GM12878 (cell line): ENCODE data around the gene IMMP2L. TPM values are rescaled to one million over a fixed set of nuclear protein-coding genes. Genes with fewer than 3 reads are reported as not detected.

Experiments used
- ATAC-seq: fragments of 200-7000 bp; cut with Tn5 transposase; 3 replicates; pipeline ENCODE4 v1.9.1; 2020; ENCODE audit warnings: mild to moderate bottlenecking, moderate library complexity
- BruUV-seq: library from RNA; stranded (reverse); fragments of 400-500 nt; replicated peaks from 2 replicates; lab custom pipeline; 2021; lab: Mats Ljungman, UMichigan
- CTCF ChIA-PET: fragments of 300-600 bp; sonication (Branson Sonifier 250); formaldehyde crosslinking; extraction: SDS; loops from one replicate; lab custom pipeline; 2021; ENCODE audit warnings: inconsistent platforms; lab: Yijun Ruan, JAX
- POLR2A ChIA-PET: fragments of 350-600 bp; formaldehyde crosslinking; extraction: SDS; loops from one replicate; lab custom pipeline; 2021; ENCODE audit warnings: inconsistent platforms; lab: Charles Lee
- RAD21 ChIA-PET: fragments of 300-600 bp; sonication (Branson Sonifier 250); formaldehyde crosslinking; loops from one replicate; lab custom pipeline; 2023; ENCODE audit warnings: antibody characterized with exemption; ENCODE audit not compliant: unreplicated experiment; lab: Charles Lee
- SMC1A ChIA-PET: fragments of 300-600 bp; sonication (Branson Sonifier 250); formaldehyde crosslinking; loops from one replicate; lab custom pipeline; 2023; ENCODE audit not compliant: unreplicated experiment, uncharacterized antibody; lab: Charles Lee
- DNase-seq: peaks from one replicate; pipeline ENCODE4 v3.0.0-alpha.2; 2011; ENCODE audit warnings: low read depth, low spot score
- FAIRE-seq: peaks from 3 replicates; lab custom pipeline; 2011; peaks lifted over from hg19 to GRCh38; lab: Jason Lieb, UNC
- H2AFZ ChIP-seq: 2 replicates; pipeline ENCODE4 v1.6.0; 2011; ENCODE audit warnings: low read depth, low read length, control low read depth; ENCODE audit not compliant: control insufficient read depth
- H3K27ac ChIP-seq: 2 replicates; pipeline ENCODE4 v1.5.1; 2011; ENCODE audit warnings: control low read depth; ENCODE audit not compliant: control insufficient read depth, insufficient read depth
- H3K27me3 ChIP-seq, 2 experiments: replicated peaks in 1 of 2; 2 replicates each; pipeline versions ENCODE4 v1.6.0 to v1.6.1; 2011; ENCODE audit warnings: low read length in 1 of 2; ENCODE audit not compliant: control insufficient read depth in 2 of 2, insufficient read depth in 2 of 2
- H3K36me3 ChIP-seq, 2 experiments: 2 replicates each; pipeline ENCODE4 v1.5.1; 2011; ENCODE audit warnings: low read length in 1 of 2; ENCODE audit not compliant: control insufficient read depth in 2 of 2, insufficient read depth in 2 of 2
- H3K4me1 ChIP-seq: 2 replicates; pipeline ENCODE4 v1.6.1; 2011; ENCODE audit warnings: mild to moderate bottlenecking, low read length, moderate library complexity, mixed read lengths; ENCODE audit not compliant: control insufficient read depth, insufficient read depth
- H3K4me2 ChIP-seq: 2 replicates; pipeline ENCODE4 v1.6.0; 2011; ENCODE audit warnings: control low read depth; ENCODE audit not compliant: control insufficient read depth, insufficient read depth
- H3K4me3 ChIP-seq: fragments of 200-600 bp; sonication (generic); 2 replicates; pipeline ENCODE4 v1.5.1; 2016
- H3K79me2 ChIP-seq: 2 replicates; pipeline ENCODE4 v1.6.0; 2011; ENCODE audit warnings: low read length; ENCODE audit not compliant: control insufficient read depth, insufficient read depth
- H3K9ac ChIP-seq: 2 replicates; pipeline ENCODE4 v1.8.0; 2011; ENCODE audit warnings: low read length, control low read depth, mixed read lengths; ENCODE audit not compliant: control insufficient read depth, insufficient read depth
- H3K9me3 ChIP-seq: replicated peaks from 3 replicates; pipeline ENCODE4 v1.5.1; 2011; ENCODE audit warnings: mild to moderate bottlenecking, low read length; ENCODE audit not compliant: control insufficient read depth, insufficient read depth
- H4K20me1 ChIP-seq: 2 replicates; pipeline ENCODE4 v1.6.0; 2011; ENCODE audit not compliant: control insufficient read depth, insufficient read depth
- BCL3 ChIP-seq: IDR thresholded peaks from 2 replicates; pipeline ENCODE4 v1.6.1; 2011; ENCODE audit warnings: borderline replicate concordance, low read depth, mild to moderate bottlenecking, moderate library complexity, low read length; ENCODE audit not compliant: insufficient read depth, poor library complexity, severe bottlenecking
- BMI1 ChIP-seq: fragments of 450-650 bp; IDR thresholded peaks from 2 replicates; pipeline ENCODE4 v1.6.1; 2016; ENCODE audit warnings: mild to moderate bottlenecking, moderate library complexity, borderline replicate concordance
- CBFB ChIP-seq: IDR thresholded peaks from 2 replicates; pipeline ENCODE4 v1.6.1; 2016; ENCODE audit warnings: antibody characterized with exemption, low read depth
- CTCF ChIP-seq, 3 experiments: IDR thresholded peaks in 2 of 3; conservative IDR thresholded peaks in 1 of 3; 2 replicates each; pipeline ENCODE4 v1.5.1; 2011; ENCODE audit warnings: low read depth in 3 of 3, low read length in 3 of 3, mild to moderate bottlenecking in 3 of 3, control low read depth in 2 of 3, moderate library complexity in 2 of 3, inconsistent platforms in 1 of 3, mixed read lengths in 1 of 3; ENCODE audit not compliant: control insufficient read depth in 2 of 3, insufficient read depth in 1 of 3; ENCODE audit errors: extremely low read depth in 1 of 3
- ESRRA ChIP-seq: IDR thresholded peaks from 2 replicates; pipeline ENCODE4 v1.6.1; 2012; ENCODE audit warnings: mild to moderate bottlenecking, low read length, improper control_type of control experiment
- FOXK2 ChIP-seq: fragments of 450-650 bp; IDR thresholded peaks from 2 replicates; pipeline ENCODE4 v1.6.1; 2017; ENCODE audit warnings: mild to moderate bottlenecking, moderate library complexity
- HDAC6 ChIP-seq: fragments of 200-600 bp; sonication (generic); IDR thresholded peaks from one replicate; pipeline ENCODE4 v1.8.0; 2017; ENCODE audit warnings: antibody characterized with exemption; ENCODE audit not compliant: unreplicated experiment
- MLLT1 ChIP-seq: fragments of 450-650 bp; IDR thresholded peaks from 2 replicates; pipeline ENCODE4 v1.6.1; 2016; ENCODE audit warnings: mild to moderate bottlenecking
- POLR2AphosphoS2 ChIP-seq: IDR thresholded peaks from 2 replicates; pipeline ENCODE4 v1.6.1; 2011; ENCODE audit warnings: low read depth, mild to moderate bottlenecking, low read length, improper control_type of control experiment, moderate library complexity
- RB1 ChIP-seq: fragments of 450-650 bp; formaldehyde crosslinking; IDR thresholded peaks from 2 replicates; pipeline ENCODE4 v1.6.1; 2017; ENCODE audit warnings: mild to moderate bottlenecking, borderline replicate concordance
- SMC3 ChIP-seq: IDR thresholded peaks from 2 replicates; pipeline ENCODE4 v1.6.1; 2011; ENCODE audit warnings: low read length, improper control_type of control experiment, borderline replicate concordance
- STAT1 ChIP-seq: fragments of 450-650 bp; conservative IDR thresholded peaks from 2 replicates; pipeline ENCODE4 v1.6.1; 2014; ENCODE audit warnings: antibody characterized with exemption, mild to moderate bottlenecking
- ZNF274 ChIP-seq: IDR thresholded peaks from one replicate; pipeline ENCODE4 v1.8.0; 2011; ENCODE audit not compliant: insufficient read length, insufficient read depth
- WGBS: methylation state at CpG from one replicate; pipeline ENCODE4 v1.1.6; 2016; ENCODE audit warnings: low lambda C conversion rate; ENCODE audit not compliant: insufficient replicate concordance, insufficient coverage; ENCODE audit errors: missing lambda C conversion rate; 5-methylcytosine and 5-hydroxymethylcytosine counted together
- in situ Hi-C: fragments of 300-500 bp; cut with MboI; formaldehyde crosslinking; loops from 9 replicates; pipeline ENCODE4 v1.14.3; 2018; ENCODE audit warnings: mixed read lengths
- intact Hi-C: fragments of 100-400 bp; cut with micrococcal nuclease; formaldehyde crosslinking; loops from one replicate; pipeline ENCODE4 v1.14.2; 2022; ENCODE audit not compliant: unreplicated experiment
- polyA plus RNA-seq, 11 experiments: library from polyadenylated mRNA; depleted of rRNA in 4 of 11; unstranded in 6 of 11; stranded (reverse) in 5 of 11; fragments of >200 nt; fragmentation: Nextera tagmentation in 4 of 11; fragmentation: Illumina TruSeq in 1 of 11; extraction: Ambion mirVana in 4 of 11; extraction: Trizol in 1 of 11; gene quantifications; 1 replicate in 1 of 11; 2 replicates in 10 of 11; pipeline versions ENCODE4 v1.2.1 to v1.2.3, GENCODE V29; 2011 to 2016; ENCODE audit warnings: inconsistent platforms in 2 of 11, missing spikeins in 2 of 11, low read depth in 1 of 11
- total RNA-seq, 4 experiments: library from RNA; depleted of rRNA in 3 of 4; stranded (reverse); fragments of >200 nt in 3 of 4; fragmentation: Illumina TruSeq in 1 of 4; extraction: Trizol in 1 of 4; gene quantifications; 2 replicates each; pipeline versions ENCODE4 v1.2.1 to v1.2.3, GENCODE V29; 2013 to 2021
- TF ChIP-seq, protein P1 (sequence below): fragments of 450-650 bp; IDR thresholded peaks from 2 replicates; pipeline ENCODE4 v1.6.1; 2017; ENCODE audit warnings: low read depth, mild to moderate bottlenecking, moderate library complexity

Gene IMMP2L
- total and polyA plus RNA-seq, 10 of the 15 experiments (the other 5 are each of a cell fraction or from before 2014, with no cell fraction given): 12.6 to 46.3 (median 19.6) TPM

DNA sequence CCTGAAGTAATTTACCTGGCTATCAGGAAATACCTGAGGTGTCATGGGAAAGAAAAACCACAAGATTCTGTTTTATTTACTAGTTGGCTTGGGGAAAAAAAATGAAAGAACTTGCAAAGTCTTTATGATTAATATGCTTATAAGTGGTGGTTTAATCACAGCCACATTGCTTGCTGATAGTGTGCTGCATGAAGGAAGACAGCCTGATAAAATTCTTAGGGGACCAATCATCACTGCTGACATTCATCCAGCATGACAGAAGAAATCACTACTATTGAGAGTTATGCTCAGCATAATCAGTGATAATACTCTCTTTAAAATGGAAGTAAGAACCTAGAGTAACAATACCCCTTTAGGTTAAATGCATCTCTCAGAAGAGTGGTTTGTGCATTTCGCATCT, 621.5 kb downstream of the IMMP2L start:
- Histone ChIP-seq H3K27me3 (no peaks in the 10 kb centered on the region), H3K4me3 (no peak overlapping the region), H3K36me3 (no peaks in the 10 kb centered on the region), H3K4me1 (no peaks in the 10 kb centered on the region), H3K79me2 (no peaks in the 10 kb centered on the region), H3K9me3 (no peaks in the 10 kb centered on the region; the same call in 2 of the 3 replicates), H4K20me1 (no peaks in the 10 kb centered on the region), H3K27ac (no peak overlapping the region), H2AFZ (no peak overlapping the region), H3K4me2 (no peak overlapping the region), H3K9ac (no peak overlapping the region)
- ChIA-PET RAD21 (no interaction called here), SMC1A (no interaction called here), CTCF (no interaction called here), POLR2A (no interaction called here)
- FAIRE-seq: no peak
- in situ Hi-C loops (no loop called here), intact Hi-C loops (no loop called here)
- no TSS peak for BruUV-seq
- TF ChIP-seq MLLT1: no peak
- no peak for TF ChIP-seq POLR2AphosphoS2
- no peak for TF ChIP-seq ZNF274
- no peak for TF ChIP-seq ESRRA
- no peak for TF ChIP-seq RB1
- TF ChIP-seq STAT1: no peak
- TF ChIP-seq CBFB: no peak
- TF ChIP-seq BCL3: no peak
- TF ChIP-seq HDAC6: no peak
- TF ChIP-seq FOXK2: no peak
- no peak for TF ChIP-seq CTCF (IDR thresholded peaks at IDR 0.05 in 2 of 3, conservative IDR thresholded peaks at IDR 0.05 in 1 of 3; ENCODE audit: control insufficient read depth in 2 of 3, extremely low read depth in 1 of 3, insufficient read depth in 1 of 3, low read depth in 3 of 3, low read length in 3 of 3)
- TF ChIP-seq, protein P1, sequence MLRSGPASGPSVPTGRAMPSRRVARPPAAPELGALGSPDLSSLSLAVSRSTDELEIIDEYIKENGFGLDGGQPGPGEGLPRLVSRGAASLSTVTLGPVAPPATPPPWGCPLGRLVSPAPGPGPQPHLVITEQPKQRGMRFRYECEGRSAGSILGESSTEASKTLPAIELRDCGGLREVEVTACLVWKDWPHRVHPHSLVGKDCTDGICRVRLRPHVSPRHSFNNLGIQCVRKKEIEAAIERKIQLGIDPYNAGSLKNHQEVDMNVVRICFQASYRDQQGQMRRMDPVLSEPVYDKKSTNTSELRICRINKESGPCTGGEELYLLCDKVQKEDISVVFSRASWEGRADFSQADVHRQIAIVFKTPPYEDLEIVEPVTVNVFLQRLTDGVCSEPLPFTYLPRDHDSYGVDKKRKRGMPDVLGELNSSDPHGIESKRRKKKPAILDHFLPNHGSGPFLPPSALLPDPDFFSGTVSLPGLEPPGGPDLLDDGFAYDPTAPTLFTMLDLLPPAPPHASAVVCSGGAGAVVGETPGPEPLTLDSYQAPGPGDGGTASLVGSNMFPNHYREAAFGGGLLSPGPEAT: no peak
- TF ChIP-seq SMC3: no peak
- no peak for TF ChIP-seq BMI1
- no peak for ATAC-seq
- WGBS: 3% methylated on average over 1 of the region's 1 CpG
- no peak for DNase-seq
